Endothelial cell of umbilical vein (primary cell): ENCODE results near the gene RECK. TPM values are rescaled to one million over a fixed set of nuclear protein-coding genes. Genes with fewer than 3 reads are reported as not detected.

ENCODE experiments used
- BruUV-seq: library from RNA; stranded (reverse); fragments of 400-500 nt; replicated peaks from 2 replicates; lab custom pipeline; 2021; lab: Mats Ljungman, UMichigan
- CTCF ChIA-PET: fragments of 300-600, 350-600 bp; sonication (Branson Sonifier 250); formaldehyde crosslinking; loops from one replicate; lab custom pipeline; 2021; ENCODE audit warnings: antibody characterized with exemption, inconsistent platforms; lab: Charles Lee
- POLR2A ChIA-PET: fragments of 300-600, 350-600 bp; sonication (Branson Sonifier 250); formaldehyde crosslinking; loops from one replicate; lab custom pipeline; 2021; ENCODE audit warnings: antibody characterized with exemption, inconsistent platforms; lab: Charles Lee
- DNase-seq: peaks from one replicate; pipeline ENCODE4 v3.0.0-alpha.2; 2011; ENCODE audit warnings: low read depth, low spot score
- FAIRE-seq: peaks from 2 replicates; lab custom pipeline; 2011; peaks lifted over from hg19 to GRCh38; lab: Jason Lieb, UNC
- H2AFZ ChIP-seq: 2 replicates; pipeline ENCODE4 v1.6.0; 2012; ENCODE audit warnings: low read depth, low read length, control low read depth, inconsistent platforms
- H3K27ac ChIP-seq: 2 replicates; pipeline ENCODE4 v1.5.1; 2011; ENCODE audit warnings: low read depth, mild to moderate bottlenecking, control low read depth, low read length, moderate library complexity; ENCODE audit not compliant: insufficient read depth
- H3K27me3 ChIP-seq, 2 experiments: 2 replicates each; pipeline versions ENCODE4 v1.6.0 to v1.6.1; 2011; ENCODE audit warnings: low read length in 2 of 2, mixed read lengths in 1 of 2; ENCODE audit not compliant: control insufficient read depth in 2 of 2, insufficient read depth in 2 of 2
- H3K36me3 ChIP-seq, 2 experiments: 2 replicates in 1 of 2; 3 replicates in 1 of 2; pipeline ENCODE4 v1.5.1; 2011; ENCODE audit warnings: low read length in 2 of 2, mild to moderate bottlenecking in 1 of 2, moderate library complexity in 1 of 2; ENCODE audit not compliant: control insufficient read depth in 2 of 2, insufficient read depth in 2 of 2; ENCODE audit errors: extremely low read depth in 1 of 2
- H3K4me1 ChIP-seq: 3 replicates; pipeline ENCODE4 v1.5.1; 2011; ENCODE audit warnings: mild to moderate bottlenecking, low read length; ENCODE audit not compliant: control insufficient read depth, insufficient read depth; ENCODE audit errors: extremely low read depth
- H3K4me2 ChIP-seq: 2 replicates; pipeline ENCODE4 v1.6.1; 2011; ENCODE audit warnings: low read length, control low read depth, mixed read lengths; ENCODE audit not compliant: insufficient read depth
- H3K4me3 ChIP-seq, 3 experiments: fragments of 200-600 bp in 1 of 3; sonication (generic), shearing (Covaris generic) in 1 of 3; replicated peaks in 1 of 3; 2 replicates each; pipeline ENCODE4 v1.5.1; 2011 to 2016; ENCODE audit warnings: control low read depth in 3 of 3, low read length in 3 of 3, mild to moderate bottlenecking in 2 of 3, inconsistent platforms in 1 of 3, low read depth in 1 of 3, moderate library complexity in 1 of 3; ENCODE audit not compliant: insufficient read depth in 1 of 3
- H3K79me2 ChIP-seq: 2 replicates; pipeline ENCODE4 v1.6.0; 2012; ENCODE audit warnings: low read length, inconsistent platforms; ENCODE audit not compliant: control insufficient read depth, insufficient read depth
- H3K9ac ChIP-seq: replicated peaks from 2 replicates; pipeline ENCODE3; 2011; ENCODE audit warnings: low read length, control low read depth; ENCODE audit not compliant: insufficient read depth; ENCODE audit errors: extremely low read depth
- H3K9me1 ChIP-seq: replicated peaks from 3 replicates; pipeline ENCODE4 v1.6.0; 2011; ENCODE audit warnings: mild to moderate bottlenecking, low read length; ENCODE audit not compliant: control insufficient read depth, insufficient read depth; ENCODE audit errors: extremely low read depth
- H3K9me3 ChIP-seq: replicated peaks from 2 replicates; pipeline ENCODE4 v1.5.1; 2012; ENCODE audit warnings: low read length, inconsistent platforms; ENCODE audit not compliant: control insufficient read depth, insufficient read depth
- H4K20me1 ChIP-seq: replicated peaks from 2 replicates; pipeline ENCODE3; 2011; ENCODE audit warnings: mild to moderate bottlenecking, low read length; ENCODE audit not compliant: control insufficient read depth, insufficient read depth; ENCODE audit errors: extremely low read depth
- EZH2 ChIP-seq: IDR thresholded peaks from 2 replicates; pipeline ENCODE4 v1.6.1; 2012; ENCODE audit warnings: borderline replicate concordance, low read depth, mild to moderate bottlenecking, moderate library complexity, low read length, inconsistent platforms; ENCODE audit not compliant: severe bottlenecking
- FOS ChIP-seq: IDR thresholded peaks from 2 replicates; pipeline ENCODE4 v1.6.1; 2011; ENCODE audit warnings: mild to moderate bottlenecking, low read length, moderate library complexity, borderline replicate concordance; ENCODE audit not compliant: insufficient read depth
- GATA2 ChIP-seq: IDR thresholded peaks from 2 replicates; pipeline ENCODE4 v1.7.0; 2011; ENCODE audit warnings: low read depth, mild to moderate bottlenecking, moderate library complexity, mixed read lengths, low read length; ENCODE audit not compliant: insufficient read length, insufficient read depth
- JUN ChIP-seq: IDR thresholded peaks from 2 replicates; pipeline ENCODE4 v1.6.1; 2011; ENCODE audit warnings: borderline replicate concordance, low read depth; ENCODE audit not compliant: insufficient read length, insufficient read depth
- MAX ChIP-seq: IDR thresholded peaks from 2 replicates; pipeline ENCODE4 v1.6.1; 2011; ENCODE audit not compliant: insufficient read depth, insufficient read length
- MYC ChIP-seq: IDR thresholded peaks from one replicate; pipeline ENCODE4 v1.6.1; 2011; ENCODE audit warnings: mild to moderate bottlenecking, low read depth, low read length
- POLR2A ChIP-seq: IDR thresholded peaks from 2 replicates; pipeline ENCODE4 v1.6.1; 2012; ENCODE audit warnings: low read depth, mild to moderate bottlenecking, control low read depth, low read length
- POLR2AphosphoS5 ChIP-seq: IDR thresholded peaks from 2 replicates; pipeline ENCODE4 v1.6.1; 2012; ENCODE audit warnings: low read depth, mild to moderate bottlenecking, control low read depth, low read length, moderate library complexity; ENCODE audit not compliant: insufficient read depth
- dilution Hi-C: fragments of 300-500 bp; cut with MboI; formaldehyde crosslinking; loops from one replicate; pipeline ENCODE4 v1.15.0; 2019; ENCODE audit warnings: low sequenced_read_pairs; ENCODE audit not compliant: extremely low pct_ligation_motif_present
- intact Hi-C: fragments of 100-400 bp; cut with micrococcal nuclease; formaldehyde crosslinking; loops from one replicate; pipeline ENCODE4 v1.10.0; 2022
- polyA plus RNA-seq, 4 experiments: library from polyadenylated mRNA; depleted of rRNA in 3 of 4; stranded (reverse) in 3 of 4; unstranded in 1 of 4; fragments of >200 nt; gene quantifications; 2 replicates each; pipeline versions ENCODE4 v1.2.1 to v1.2.3, GENCODE V29; 2011 to 2012; ENCODE audit warnings: missing spikeins in 1 of 4
- total RNA-seq: library from RNA; stranded (reverse); gene quantifications from 2 replicates; pipeline ENCODE4 v1.2.3, GENCODE V29; 2021
- TF ChIP-seq, protein P1 (sequence below), 2 donors: IDR thresholded peaks; 1 replicate in 1 of 2; 2 replicates in 1 of 2; pipeline ENCODE4 v1.5.1; 2011; ENCODE audit warnings: low read length in 2 of 2, mild to moderate bottlenecking in 2 of 2, moderate library complexity in 2 of 2, control low read depth in 1 of 2, inconsistent platforms in 1 of 2, low read depth in 1 of 2; ENCODE audit not compliant: insufficient read depth in 1 of 2; ENCODE audit errors: extremely low read depth in 1 of 2

Gene RECK
- total and polyA plus RNA-seq, 2 donors (not counting 3 experiments of a cell fraction or from before 2014, with no cell fraction given), result 12.0 to 14.1 TPM

- TF ChIP-seq MAX, result no peak
- TF ChIP-seq, protein P1, sequence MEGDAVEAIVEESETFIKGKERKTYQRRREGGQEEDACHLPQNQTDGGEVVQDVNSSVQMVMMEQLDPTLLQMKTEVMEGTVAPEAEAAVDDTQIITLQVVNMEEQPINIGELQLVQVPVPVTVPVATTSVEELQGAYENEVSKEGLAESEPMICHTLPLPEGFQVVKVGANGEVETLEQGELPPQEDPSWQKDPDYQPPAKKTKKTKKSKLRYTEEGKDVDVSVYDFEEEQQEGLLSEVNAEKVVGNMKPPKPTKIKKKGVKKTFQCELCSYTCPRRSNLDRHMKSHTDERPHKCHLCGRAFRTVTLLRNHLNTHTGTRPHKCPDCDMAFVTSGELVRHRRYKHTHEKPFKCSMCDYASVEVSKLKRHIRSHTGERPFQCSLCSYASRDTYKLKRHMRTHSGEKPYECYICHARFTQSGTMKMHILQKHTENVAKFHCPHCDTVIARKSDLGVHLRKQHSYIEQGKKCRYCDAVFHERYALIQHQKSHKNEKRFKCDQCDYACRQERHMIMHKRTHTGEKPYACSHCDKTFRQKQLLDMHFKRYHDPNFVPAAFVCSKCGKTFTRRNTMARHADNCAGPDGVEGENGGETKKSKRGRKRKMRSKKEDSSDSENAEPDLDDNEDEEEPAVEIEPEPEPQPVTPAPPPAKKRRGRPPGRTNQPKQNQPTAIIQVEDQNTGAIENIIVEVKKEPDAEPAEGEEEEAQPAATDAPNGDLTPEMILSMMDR (IDR thresholded peaks at IDR 0.05; ENCODE audit: extremely low read depth in 1 of 2, insufficient read depth in 1 of 2, low read depth in 1 of 2, low read length in 2 of 2), result no peak
- no peak for TF ChIP-seq POLR2AphosphoS5
- TF ChIP-seq POLR2A, result no peak
- no peak for TF ChIP-seq JUN
- no peak for TF ChIP-seq MYC
- TF ChIP-seq EZH2, result no peak
- no peak for TF ChIP-seq FOS
- no peak for TF ChIP-seq GATA2
- Histone ChIP-seq H3K79me2 (no peaks in the 10 kb centered on the region), H3K27ac (no peak overlapping the region), H3K4me3 (no peak overlapping the region), H3K9me3 (no peaks in the 10 kb centered on the region), H3K27me3 (no peaks in the 10 kb centered on the region), H3K36me3 (peaks cover 0 to 1% of the 10 kb centered on the region in 2 experiments), H3K4me1 (no peaks in the 10 kb centered on the region), H3K4me2 (no peak overlapping the region), H3K9ac (no peak overlapping the region), H4K20me1 (no peaks in the 10 kb centered on the region), H3K9me1 (no peaks in the 10 kb centered on the region), H2AFZ (no peak overlapping the region)
- no peak for FAIRE-seq
- POLR2A ChIA-PET, result no interaction called here
- intact Hi-C loops (no loop called here), dilution Hi-C loops (no loop called here)
- BruUV-seq, result no TSS peak
- CTCF ChIA-PET, result no interaction called here
- DNase-seq, result no peak
These were observed 85.3 kb downstream of the RECK start for GRCh38 chr9:36121971-36122370.
